GM13977 (cell line): ENCODE data around the gene HLA-G.

Experiments used
- DNase-seq: peaks from one replicate; pipeline ENCODE4 v3.0.0; 2012; ENCODE audit warnings: low spot score
- CTCF ChIP-seq: IDR thresholded peaks from 2 replicates; pipeline ENCODE4 v1.5.1; 2012; ENCODE audit warnings: mild to moderate bottlenecking, control low read depth; ENCODE audit not compliant: insufficient read depth; ENCODE audit errors: extremely low read depth, missing control alignments
- in situ Hi-C: fragments of 300-500 bp; cut with MboI; formaldehyde crosslinking; loops from one replicate; pipeline ENCODE4 v1.12.0; 2022; ENCODE audit warnings: low sequenced_read_pairs, low pct_unique_long_range_greater_than_20kb, mixed read lengths, inconsistent platforms; ENCODE audit not compliant: unreplicated experiment

Gene HLA-G

GRCh38 chr6:29829766-29830165 lies 2.1 kb downstream of the HLA-G start:
- no peak for DNase-seq
- in situ Hi-C loops: loop anchor here (10.0 kb wide), 1 partner anchor 95 kb away; no protein-coding TSS in a partner anchor
- no peak for TF ChIP-seq CTCF

- in situ Hi-C loops: loop anchor here (10.0 kb wide), 1 partner anchor 96 kb away; no protein-coding TSS in a partner anchor
- no peak for TF ChIP-seq CTCF
- DNase-seq: no peak
These were observed 2.8 kb downstream of the HLA-G start for GRCh38 chr6:29830409-29830808.

- no peak for TF ChIP-seq CTCF
- no peak for DNase-seq
- in situ Hi-C loops: loop anchor here (10.0 kb wide), 1 partner anchor 97 kb away; no protein-coding TSS in a partner anchor
These were observed 4.2 kb downstream of the HLA-G start for GRCh38 chr6:29831776-29832175.

- peak; percentile 70 for TF ChIP-seq CTCF
- in situ Hi-C loops: loop anchor here (10.0 kb wide), 1 partner anchor 100 kb away; no protein-coding TSS in a partner anchor
- DNase-seq: no peak
These were observed 7.2 kb downstream of the HLA-G start for GRCh38 chr6:29834564-29835436.

- DNase-seq: no peak
- no peak for TF ChIP-seq CTCF
- in situ Hi-C loops: loop anchor here (10.0 kb wide), 2 partner anchors 105 to 165 kb away; no protein-coding TSS in a partner anchor
These were observed 12.3 kb downstream of the HLA-G start for GRCh38 chr6:29839917-29840316.

GRCh38 chr6:29841030-29841429 lies 13.4 kb downstream of the HLA-G start:
- in situ Hi-C loops: loop anchor here (10.0 kb wide), 1 partner anchor 164 kb away; no protein-coding TSS in a partner anchor
- no peak for DNase-seq
- TF ChIP-seq CTCF: no peak
